WTC11 (cell line): ENCODE data around the gene CACNA1C.

Experiments
- ATF3 ChIP-seq: sonication (generic); formaldehyde crosslinking; conservative IDR thresholded peaks from 2 replicates; pipeline ENCODE4 v1.8.1; 2022; ENCODE audit warnings: mild to moderate bottlenecking, missing genetic modification reagents
- E2F1 ChIP-seq: sonication (generic); formaldehyde crosslinking; IDR thresholded peaks from 2 replicates; pipeline ENCODE4 v1.8.0; 2022; ENCODE audit warnings: mild to moderate bottlenecking, missing genetic modification reagents
- MAX ChIP-seq: sonication (generic); formaldehyde crosslinking; IDR thresholded peaks from 2 replicates; pipeline ENCODE4 v1.8.0; 2022; ENCODE audit warnings: mild to moderate bottlenecking, missing genetic modification reagents
- TF ChIP-seq, protein P1 (sequence below): sonication (generic); formaldehyde crosslinking; IDR thresholded peaks from 2 replicates; pipeline ENCODE4 v1.8.1; 2023; ENCODE audit warnings: mild to moderate bottlenecking, moderate library complexity, missing genetic modification reagents
- TF ChIP-seq, protein P2 (sequence below): sonication (generic); formaldehyde crosslinking; IDR thresholded peaks from 2 replicates; pipeline ENCODE4 v1.8.1; 2023; ENCODE audit warnings: mild to moderate bottlenecking, missing genetic modification reagents, moderate library complexity

DNA sequence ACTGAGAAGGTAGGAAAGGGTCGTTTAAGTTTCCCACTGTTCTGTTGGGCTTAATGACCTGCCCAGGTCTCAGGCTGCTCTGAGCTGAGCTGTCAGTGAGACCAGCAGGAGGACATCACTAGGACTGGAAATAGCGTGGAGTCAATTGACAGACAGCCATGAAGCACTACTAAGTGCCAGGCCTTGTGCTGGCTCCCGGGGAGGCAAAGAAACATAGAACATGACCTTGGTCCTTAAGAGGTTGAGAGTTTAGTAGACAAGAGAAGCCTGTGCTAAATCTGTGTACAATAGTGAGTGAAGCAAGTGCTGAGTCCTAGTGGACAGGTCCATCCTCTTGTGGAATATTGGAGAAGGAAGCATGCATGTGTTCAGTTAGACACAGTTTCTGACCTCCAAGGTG, 239.2 kb downstream of the CACNA1C start:
- TF ChIP-seq, protein P1, sequence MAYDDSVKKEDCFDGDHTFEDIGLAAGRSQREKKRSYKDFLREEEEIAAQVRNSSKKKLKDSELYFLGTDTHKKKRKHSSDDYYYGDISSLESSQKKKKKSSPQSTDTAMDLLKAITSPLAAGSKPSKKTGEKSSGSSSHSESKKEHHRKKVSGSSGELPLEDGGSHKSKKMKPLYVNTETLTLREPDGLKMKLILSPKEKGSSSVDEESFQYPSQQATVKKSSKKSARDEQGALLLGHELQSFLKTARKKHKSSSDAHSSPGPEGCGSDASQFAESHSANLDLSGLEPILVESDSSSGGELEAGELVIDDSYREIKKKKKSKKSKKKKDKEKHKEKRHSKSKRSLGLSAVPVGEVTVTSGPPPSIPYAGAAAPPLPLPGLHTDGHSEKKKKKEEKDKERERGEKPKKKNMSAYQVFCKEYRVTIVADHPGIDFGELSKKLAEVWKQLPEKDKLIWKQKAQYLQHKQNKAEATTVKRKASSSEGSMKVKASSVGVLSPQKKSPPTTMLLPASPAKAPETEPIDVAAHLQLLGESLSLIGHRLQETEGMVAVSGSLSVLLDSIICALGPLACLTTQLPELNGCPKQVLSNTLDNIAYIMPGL (CRISPR knock-in tag), result no peak
- TF ChIP-seq, protein P2, sequence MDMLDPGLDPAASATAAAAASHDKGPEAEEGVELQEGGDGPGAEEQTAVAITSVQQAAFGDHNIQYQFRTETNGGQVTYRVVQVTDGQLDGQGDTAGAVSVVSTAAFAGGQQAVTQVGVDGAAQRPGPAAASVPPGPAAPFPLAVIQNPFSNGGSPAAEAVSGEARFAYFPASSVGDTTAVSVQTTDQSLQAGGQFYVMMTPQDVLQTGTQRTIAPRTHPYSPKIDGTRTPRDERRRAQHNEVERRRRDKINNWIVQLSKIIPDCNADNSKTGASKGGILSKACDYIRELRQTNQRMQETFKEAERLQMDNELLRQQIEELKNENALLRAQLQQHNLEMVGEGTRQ (CRISPR knock-in tag), result no peak
- no peak for TF ChIP-seq E2F1 (CRISPR knock-in tag)
- no peak for TF ChIP-seq ATF3 (CRISPR knock-in tag)
- no peak for TF ChIP-seq MAX (CRISPR knock-in tag)
